ENCODE results near the gene EVI5L.

DNA sequence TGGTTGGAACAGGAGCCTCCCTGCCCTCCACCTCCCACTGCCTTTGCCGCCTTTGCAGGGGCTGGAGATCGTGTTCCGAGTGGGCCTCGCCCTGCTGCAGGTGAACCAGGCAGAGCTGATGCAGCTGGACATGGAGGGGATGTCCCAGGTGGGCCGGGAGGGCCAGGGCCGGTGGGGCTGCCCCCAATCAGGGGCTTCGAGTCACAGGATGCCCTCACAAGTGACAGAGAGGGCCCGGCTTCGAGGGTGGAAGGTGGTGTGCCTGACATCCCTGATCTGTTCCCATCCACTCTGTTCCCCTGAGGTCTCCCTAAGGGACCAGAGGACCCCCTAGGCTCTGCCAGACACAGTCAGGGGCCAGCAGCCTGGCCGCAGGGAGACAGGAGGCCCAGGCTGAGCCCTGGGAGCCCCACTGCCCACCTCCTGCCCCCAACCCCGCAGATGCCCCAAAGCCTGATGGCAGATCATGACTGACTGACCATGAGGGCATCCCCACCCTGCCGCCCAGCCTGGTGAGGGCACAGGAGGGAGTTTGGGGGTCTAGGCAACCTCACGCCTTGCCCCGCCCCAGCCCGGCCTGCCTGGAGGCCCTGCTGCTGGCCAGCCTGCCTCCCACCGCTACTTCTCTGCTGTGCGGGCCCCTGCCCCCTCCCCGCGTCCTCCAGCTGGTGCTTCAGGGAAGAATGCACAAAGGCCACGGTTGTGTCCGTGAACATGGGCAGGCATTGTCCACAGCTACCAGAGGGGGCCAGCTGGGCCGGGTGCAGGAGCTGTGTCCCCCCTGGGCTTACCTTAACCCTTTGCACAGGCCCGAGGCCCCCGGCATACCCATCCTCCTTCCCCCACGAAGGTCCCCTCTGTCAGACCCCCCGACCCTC, 21.8 kb downstream of the EVI5L start:
- TF ChIP-seq, protein P1, sequence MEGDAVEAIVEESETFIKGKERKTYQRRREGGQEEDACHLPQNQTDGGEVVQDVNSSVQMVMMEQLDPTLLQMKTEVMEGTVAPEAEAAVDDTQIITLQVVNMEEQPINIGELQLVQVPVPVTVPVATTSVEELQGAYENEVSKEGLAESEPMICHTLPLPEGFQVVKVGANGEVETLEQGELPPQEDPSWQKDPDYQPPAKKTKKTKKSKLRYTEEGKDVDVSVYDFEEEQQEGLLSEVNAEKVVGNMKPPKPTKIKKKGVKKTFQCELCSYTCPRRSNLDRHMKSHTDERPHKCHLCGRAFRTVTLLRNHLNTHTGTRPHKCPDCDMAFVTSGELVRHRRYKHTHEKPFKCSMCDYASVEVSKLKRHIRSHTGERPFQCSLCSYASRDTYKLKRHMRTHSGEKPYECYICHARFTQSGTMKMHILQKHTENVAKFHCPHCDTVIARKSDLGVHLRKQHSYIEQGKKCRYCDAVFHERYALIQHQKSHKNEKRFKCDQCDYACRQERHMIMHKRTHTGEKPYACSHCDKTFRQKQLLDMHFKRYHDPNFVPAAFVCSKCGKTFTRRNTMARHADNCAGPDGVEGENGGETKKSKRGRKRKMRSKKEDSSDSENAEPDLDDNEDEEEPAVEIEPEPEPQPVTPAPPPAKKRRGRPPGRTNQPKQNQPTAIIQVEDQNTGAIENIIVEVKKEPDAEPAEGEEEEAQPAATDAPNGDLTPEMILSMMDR (IDR thresholded peaks at IDR 0.05): no peak
- TF ChIP-seq POLR2A (IDR thresholded peaks at IDR 0.05): no peak
